IMR-90 (cell line): Measurements from ENCODE around the gene NGEF. TPM values are rescaled to one million over a fixed set of nuclear protein-coding genes. Genes with fewer than 3 reads are reported as not detected.

ENCODE experiments used
- ATAC-seq: fragments of 200-7000 bp; cut with Tn5 transposase; 2 replicates; pipeline ENCODE4 v1.9.1; 2020; ENCODE audit warnings: low read depth, mild to moderate bottlenecking, moderate library complexity
- BruUV-seq: library from RNA; stranded (reverse); fragments of 400-500 nt; replicated peaks from 2 replicates; lab custom pipeline; 2021; lab: Mats Ljungman, UMichigan
- CTCF ChIA-PET: fragments of 300-600 bp; formaldehyde crosslinking; extraction: SDS; loops from one replicate; lab custom pipeline; 2021; ENCODE audit warnings: antibody characterized with exemption; lab: Yijun Ruan, JAX
- POLR2A ChIA-PET: fragments of 300-600 bp; sonication (Branson Sonifier 250); formaldehyde crosslinking; loops from one replicate; lab custom pipeline; 2022; ENCODE audit warnings: antibody characterized with exemption; ENCODE audit not compliant: unreplicated experiment; lab: Charles Lee
- DNase-seq: peaks from one replicate; pipeline ENCODE4 v3.0.0; 2013
- H2AFZ ChIP-seq: replicated peaks from 2 replicates; pipeline ENCODE3; 2013; ENCODE audit warnings: low read length, mild to moderate bottlenecking; ENCODE audit not compliant: poor library complexity
- H2AK5ac ChIP-seq: 2 replicates; pipeline ENCODE4 v1.6.1; 2013; ENCODE audit warnings: low read depth, low read length, inconsistent platforms
- H2AK9ac ChIP-seq: replicated peaks from 2 replicates; pipeline ENCODE3; 2013; ENCODE audit warnings: mild to moderate bottlenecking, low read depth, low read length, moderate library complexity; ENCODE audit not compliant: poor library complexity
- H2BK120ac ChIP-seq: 2 replicates; pipeline ENCODE4 v1.6.1; 2013; ENCODE audit warnings: low read depth, low read length, inconsistent platforms
- H2BK15ac ChIP-seq: 3 replicates; pipeline ENCODE4 v1.6.1; 2013; ENCODE audit warnings: low read depth, low read length, inconsistent platforms
- H2BK20ac ChIP-seq: 2 replicates; pipeline ENCODE4 v1.6.1; 2013; ENCODE audit warnings: low read depth, mild to moderate bottlenecking, inconsistent platforms, low read length, moderate library complexity
- H2BK5ac ChIP-seq: 2 replicates; pipeline ENCODE4 v1.6.1; 2013; ENCODE audit warnings: mild to moderate bottlenecking, low read depth, low read length, inconsistent platforms; ENCODE audit not compliant: poor library complexity, severe bottlenecking
- H3K14ac ChIP-seq: replicated peaks from 2 replicates; pipeline ENCODE4 v1.6.1; 2013; ENCODE audit warnings: low read depth, low read length, inconsistent platforms
- H3K18ac ChIP-seq: 2 replicates; pipeline ENCODE4 v1.6.1; 2013; ENCODE audit warnings: low read depth, low read length, control low read depth
- H3K23ac ChIP-seq: 2 replicates; pipeline ENCODE4 v1.6.1; 2013; ENCODE audit warnings: low read depth, low read length, inconsistent platforms
- H3K27ac ChIP-seq: 2 replicates; pipeline ENCODE4 v1.5.1; 2013; ENCODE audit warnings: mild to moderate bottlenecking, control low read depth, low read length; ENCODE audit not compliant: insufficient read depth
- H3K27me3 ChIP-seq: 2 replicates; pipeline ENCODE4 v1.6.1; 2013; ENCODE audit warnings: low read length; ENCODE audit not compliant: control insufficient read depth, insufficient read depth
- H3K36me3 ChIP-seq: 2 replicates; pipeline ENCODE4 v1.6.1; 2013; ENCODE audit warnings: low read length, mixed read lengths; ENCODE audit not compliant: control insufficient read depth, insufficient read depth
- H3K4ac ChIP-seq: 2 replicates; pipeline ENCODE4 v1.6.1; 2013; ENCODE audit warnings: low read depth, low read length, inconsistent platforms
- H3K4me1 ChIP-seq: 2 replicates; pipeline ENCODE4 v1.6.1; 2013; ENCODE audit warnings: low read length, mixed read lengths; ENCODE audit not compliant: control insufficient read depth, insufficient read depth
- H3K4me2 ChIP-seq: 2 replicates; pipeline ENCODE4 v1.6.1; 2013; ENCODE audit warnings: low read depth, mild to moderate bottlenecking, control low read depth, low read length, moderate library complexity
- H3K4me3 ChIP-seq: 2 replicates; pipeline ENCODE4 v1.5.1; 2013; ENCODE audit warnings: low read depth, mild to moderate bottlenecking, control low read depth, low read length, moderate library complexity; ENCODE audit not compliant: insufficient read depth
- H3K56ac ChIP-seq: 2 replicates; pipeline ENCODE4 v1.6.1; 2013; ENCODE audit warnings: low read length, inconsistent platforms; ENCODE audit not compliant: insufficient read depth; ENCODE audit errors: extremely low read depth
- H3K79me1 ChIP-seq, 2 experiments: 2 replicates each; pipeline ENCODE4 v1.6.1; 2013; ENCODE audit warnings: low read length in 2 of 2, inconsistent platforms in 1 of 2, low read depth in 1 of 2
- H3K9ac ChIP-seq: 2 replicates; pipeline ENCODE4 v1.6.1; 2013; ENCODE audit warnings: low read depth, low read length, control low read depth
- H3K9me1 ChIP-seq: 2 replicates; pipeline ENCODE4 v1.6.1; 2013; ENCODE audit warnings: low read length, inconsistent platforms; ENCODE audit not compliant: insufficient read depth
- H3K9me3 ChIP-seq: 2 replicates; pipeline ENCODE4 v1.6.1; 2013; ENCODE audit warnings: low read length; ENCODE audit not compliant: control insufficient read depth, insufficient read depth
- H4K20me1 ChIP-seq: 2 replicates; pipeline ENCODE4 v1.6.1; 2013; ENCODE audit warnings: low read length, inconsistent platforms; ENCODE audit not compliant: insufficient read depth
- H4K5ac ChIP-seq: 2 replicates; pipeline ENCODE4 v1.6.1; 2013; ENCODE audit warnings: mild to moderate bottlenecking, low read depth, low read length, control low read depth
- H4K8ac ChIP-seq, 2 experiments: 2 replicates each; pipeline ENCODE4 v1.6.1; 2013; ENCODE audit warnings: low read depth in 2 of 2, low read length in 2 of 2, control low read depth in 1 of 2, inconsistent platforms in 1 of 2
- H4K91ac ChIP-seq: 2 replicates; pipeline ENCODE4 v1.6.1; 2013; ENCODE audit warnings: low read depth, low read length, inconsistent platforms; ENCODE audit not compliant: insufficient read depth
- BHLHE40 ChIP-seq: fragments of 150-350 bp; IDR thresholded peaks from 2 replicates; pipeline ENCODE4 v1.6.1; 2016; ENCODE audit warnings: mild to moderate bottlenecking, low read depth, low read length
- CEBPB ChIP-seq: IDR thresholded peaks from 2 replicates; pipeline ENCODE4 v1.6.1; 2012; ENCODE audit warnings: low read depth, low read length, improper control_type of control experiment
- FOS ChIP-seq: fragments of 150-350 bp; IDR thresholded peaks from 2 replicates; pipeline ENCODE4 v1.6.1; 2016; ENCODE audit warnings: low read depth, low read length
- MAFK ChIP-seq: IDR thresholded peaks from 2 replicates; pipeline ENCODE4 v1.6.1; 2012; ENCODE audit warnings: low read depth, low read length, improper control_type of control experiment
- MAZ ChIP-seq: IDR thresholded peaks from 2 replicates; pipeline ENCODE4 v1.6.1; 2012; ENCODE audit warnings: low read depth, mild to moderate bottlenecking, low read length, improper control_type of control experiment, moderate library complexity, borderline replicate concordance
- MXI1 ChIP-seq: IDR thresholded peaks from 2 replicates; pipeline ENCODE4 v1.6.1; 2012; ENCODE audit warnings: low read depth, mild to moderate bottlenecking, low read length, moderate library complexity, borderline replicate concordance
- NFE2L2 ChIP-seq: fragments of 150-350 bp; IDR thresholded peaks from 2 replicates; pipeline ENCODE4 v1.6.1; 2016; ENCODE audit warnings: low read depth, mild to moderate bottlenecking, low read length
- POLR2A ChIP-seq: IDR thresholded peaks from 2 replicates; pipeline ENCODE4 v1.6.1; 2012; ENCODE audit warnings: mild to moderate bottlenecking, low read depth, low read length
- RCOR1 ChIP-seq: IDR thresholded peaks from 2 replicates; pipeline ENCODE4 v1.6.1; 2012; ENCODE audit warnings: mild to moderate bottlenecking, low read length, improper control_type of control experiment; ENCODE audit not compliant: insufficient replicate concordance
- SMC3 ChIP-seq: fragments of 150-350 bp; IDR thresholded peaks from 2 replicates; pipeline ENCODE4 v1.6.1; 2016; ENCODE audit warnings: low read depth, mild to moderate bottlenecking, antibody characterized with exemption, low read length, moderate library complexity
- WGBS, 2 experiments: methylation state at CpG; one replicate each; pipeline versions ENCODE4 v1.1.5 to v1.1.7; 2013; ENCODE audit warnings: missing lambda C conversion rate in 2 of 2; ENCODE audit not compliant: insufficient read length in 1 of 2; ENCODE audit errors: extremely low coverage in 2 of 2; 5-methylcytosine and 5-hydroxymethylcytosine counted together
- dilution Hi-C: fragments of 300-500 bp; cut with HindIII; formaldehyde crosslinking; loops from one replicate; pipeline ENCODE4 v1.14.3; 2018; ENCODE audit warnings: low sequenced_read_pairs; ENCODE audit not compliant: unreplicated experiment
- in situ Hi-C: fragments of 300-500 bp; cut with MboI; formaldehyde crosslinking; loops from 3 replicates; pipeline ENCODE4 v1.14.3; 2019; ENCODE audit warnings: low sequenced_read_pairs, inconsistent platforms, mixed read lengths
- intact Hi-C: fragments of 100-400 bp; cut with micrococcal nuclease; formaldehyde crosslinking; loops from 2 replicates; pipeline ENCODE4 v1.10.0; 2022
- polyA plus RNA-seq, 3 experiments: library from polyadenylated mRNA; depleted of rRNA; stranded (reverse); fragments of >200 nt; gene quantifications; 2 replicates each; pipeline ENCODE4 v1.2.3, GENCODE V29; 2012; ENCODE audit warnings: low replicate concordance in 1 of 3
- total RNA-seq: library from RNA; depleted of rRNA; stranded (reverse); fragments of >200 nt; gene quantifications from 2 replicates; pipeline ENCODE4 v1.2.3, GENCODE V29; 2012

The NGEF gene
- total and polyA plus RNA-seq, 2 of the 4 experiments (the other 2 are of a cell fraction): 1.1 to 1.7 TPM

- H3K36me3 ChIP-seq: no peaks in the 10 kb centered on the region
- no peaks in the 10 kb centered on the region for H3K27me3 ChIP-seq
- intact Hi-C loops (no loop called here), in situ Hi-C loops (no loop called here), dilution Hi-C loops (no loop called here)
- 61% methylated on average over 9 of the region's 15 CpGs; no CpG with 5 or more reads in 1 of the 2 experiments for WGBS, 2 experiments
- H3K9ac ChIP-seq: no peak overlapping the region
- peak overlapping the region; percentile 61 for H2AK9ac ChIP-seq
- H3K18ac ChIP-seq: no peak overlapping the region
- TF ChIP-seq MAZ (no peak), NFE2L2 (no peak), RCOR1 (no peak), SMC3 (no peak), FOS (no peak), CEBPB (no peak), MXI1 (no peak), MAFK (no peak), BHLHE40 (no peak), POLR2A (no peak)
- CTCF ChIA-PET: no interaction called here
- no peak overlapping the region for H3K23ac ChIP-seq
- no peak for ATAC-seq
- no peaks in the 10 kb centered on the region for H3K79me1 ChIP-seq
- no peak overlapping the region for H3K56ac ChIP-seq
- POLR2A ChIA-PET: no interaction called here
- no peak overlapping the region for H3K14ac ChIP-seq
- H4K20me1 ChIP-seq: no peaks in the 10 kb centered on the region
- no peak overlapping the region for H4K91ac ChIP-seq
- H3K4me2 ChIP-seq: no peak overlapping the region
- H2BK15ac ChIP-seq: no peak overlapping the region
- H3K4me1 ChIP-seq: no peaks in the 10 kb centered on the region
- H2BK5ac ChIP-seq: no peak overlapping the region
- no peak overlapping the region for H4K8ac ChIP-seq
- no peak overlapping the region for H2AFZ ChIP-seq
- H3K9me3 ChIP-seq: no peaks in the 10 kb centered on the region
- no peak overlapping the region for H4K5ac ChIP-seq
- no peak overlapping the region for H2BK120ac ChIP-seq
- no peak overlapping the region for H3K4ac ChIP-seq
- H2AK5ac ChIP-seq: no peak overlapping the region
- no peak overlapping the region for H3K4me3 ChIP-seq
- H3K9me1 ChIP-seq: 0 out of 2 replicates have a peak, but pooled peaks cover 3% of the 10 kb centered on the region
- DNase-seq: no peak
- BruUV-seq: no TSS peak
- H3K27ac ChIP-seq: no peak overlapping the region
- no peak overlapping the region for H2BK20ac ChIP-seq
Measured at GRCh38 chr2:232869138-232870017, 143.7 kb downstream of the NGEF start.
